ENCODE measurements around the gene HHAT.

DNA sequence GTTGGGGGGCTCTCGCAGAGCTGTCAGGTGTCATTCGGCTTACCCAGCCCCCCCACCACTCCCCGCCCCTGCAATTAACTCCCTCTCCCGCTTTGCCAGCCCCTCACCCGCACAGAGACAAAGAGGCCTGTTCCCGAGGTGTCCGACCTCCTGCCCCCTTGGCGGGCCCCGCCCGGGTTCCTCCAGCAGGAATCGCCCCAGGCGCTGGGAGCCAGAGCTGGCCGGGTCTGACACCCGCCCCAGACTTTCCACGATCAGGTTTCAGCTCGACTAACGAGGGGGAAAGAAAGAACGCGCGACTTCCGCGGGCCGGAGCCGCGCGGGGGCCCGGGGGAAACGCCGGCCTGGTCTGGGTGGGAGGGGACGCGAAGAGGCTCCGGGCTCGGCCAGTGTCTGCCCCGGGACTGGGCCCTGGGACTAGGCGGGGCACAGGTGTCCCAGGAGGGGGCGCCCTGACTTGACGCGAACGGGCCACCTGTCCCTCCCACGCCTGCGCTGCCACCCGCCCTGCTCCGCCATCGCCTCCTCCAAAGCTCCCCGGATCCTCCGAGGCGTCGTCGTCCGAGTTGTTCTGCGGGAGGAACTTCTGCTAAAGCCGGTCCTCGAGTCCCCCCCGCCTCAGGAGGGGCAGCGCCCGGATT, 36.4 kb upstream of the HHAT start:
- no peak for TF ChIP-seq POLR2A (IDR thresholded peaks at IDR 0.05; ENCODE audit: extremely low read depth, insufficient read length)
- TF ChIP-seq CTCF (IDR thresholded peaks at IDR 0.05; ENCODE audit: low read depth, low read length), result no peak
- no peak for TF ChIP-seq MYC (IDR thresholded peaks at IDR 0.05; ENCODE audit: low read depth, low read length)
